ENCODE measurements around the gene DPP6.
"Not testable (repeated sequence)": the region's sequence is repeated elsewhere in the genome, so short reads cannot be mapped to it uniquely, and the experiment has no call there.

The DPP6 gene

GRCh38 chr7:154633641-154634040, 581.4 kb downstream of the DPP6 start:
- no peak for DNase-seq

DNA sequence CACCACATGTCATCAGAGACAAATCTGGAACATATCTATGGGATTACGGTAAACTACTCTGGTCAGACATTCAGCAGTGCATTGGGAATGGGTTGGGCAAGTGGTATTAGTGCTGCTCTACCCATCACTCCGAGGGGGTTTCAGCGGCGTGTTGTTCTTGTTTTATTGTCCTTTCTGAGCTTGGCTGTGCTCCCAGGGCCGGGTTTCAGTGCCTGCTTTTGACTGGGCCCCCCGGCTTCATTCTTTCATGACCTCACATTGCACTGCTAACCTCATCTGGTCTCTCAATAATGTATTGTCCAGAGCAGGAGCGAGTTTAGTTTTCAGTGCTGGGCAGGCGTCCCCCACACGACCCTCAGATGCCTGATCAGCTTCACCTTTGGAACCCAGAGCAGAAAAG, 586.1 kb downstream of the DPP6 start:
- no peak for DNase-seq

DNA sequence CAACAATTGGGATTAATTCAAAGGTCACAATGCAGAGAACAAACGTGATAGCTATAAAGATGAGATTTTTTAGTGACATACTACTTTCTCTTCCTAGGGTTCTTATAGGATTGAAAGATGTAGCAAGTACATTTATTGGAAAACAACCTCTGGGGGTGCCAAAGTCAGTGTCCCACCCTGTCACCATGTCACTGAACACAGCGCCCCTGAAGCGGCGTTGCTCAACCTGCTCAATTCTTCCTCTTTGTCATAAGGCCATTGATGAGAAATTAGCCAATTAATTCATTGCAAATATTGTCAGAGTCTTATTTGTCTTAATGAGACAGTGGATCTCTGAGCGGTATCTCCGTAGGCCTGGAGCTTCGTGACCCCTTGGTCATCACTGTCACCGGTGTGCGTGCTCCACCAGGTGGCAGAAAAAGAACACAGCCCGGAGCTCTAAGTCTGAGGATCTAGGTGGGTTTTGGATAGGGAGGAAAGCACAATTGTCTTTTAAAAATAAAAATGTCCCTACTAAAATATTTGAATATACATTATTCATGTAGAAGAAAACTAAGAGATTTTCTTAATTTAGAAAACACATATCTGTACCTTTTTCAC, 588.2 kb downstream of the DPP6 start:
- no peak for DNase-seq

DNA sequence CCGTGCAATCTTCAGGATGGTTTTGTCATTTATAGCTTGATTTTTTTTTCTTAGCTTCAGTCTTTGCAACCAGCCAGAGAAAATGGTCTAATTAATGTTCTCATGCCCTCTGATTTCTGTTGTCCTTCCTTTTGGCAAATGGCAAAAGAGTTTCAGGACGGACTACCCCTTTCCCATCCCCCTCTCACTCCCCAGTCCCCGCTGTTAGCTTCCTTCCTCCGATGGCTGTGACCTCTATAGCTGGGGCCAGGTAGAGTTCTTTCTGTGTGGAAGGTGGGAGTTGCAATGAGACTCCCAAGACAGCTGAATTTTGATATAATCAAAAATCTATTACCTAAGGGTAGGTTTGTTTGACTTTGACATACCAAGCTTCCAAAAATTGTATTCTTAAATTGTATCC, 588.7 kb downstream of the DPP6 start:
- DNase-seq, result no peak

- DNase-seq, result no peak
Observed at GRCh38 chr7:154644366-154644765, 592.2 kb downstream of the DPP6 start.

DNA sequence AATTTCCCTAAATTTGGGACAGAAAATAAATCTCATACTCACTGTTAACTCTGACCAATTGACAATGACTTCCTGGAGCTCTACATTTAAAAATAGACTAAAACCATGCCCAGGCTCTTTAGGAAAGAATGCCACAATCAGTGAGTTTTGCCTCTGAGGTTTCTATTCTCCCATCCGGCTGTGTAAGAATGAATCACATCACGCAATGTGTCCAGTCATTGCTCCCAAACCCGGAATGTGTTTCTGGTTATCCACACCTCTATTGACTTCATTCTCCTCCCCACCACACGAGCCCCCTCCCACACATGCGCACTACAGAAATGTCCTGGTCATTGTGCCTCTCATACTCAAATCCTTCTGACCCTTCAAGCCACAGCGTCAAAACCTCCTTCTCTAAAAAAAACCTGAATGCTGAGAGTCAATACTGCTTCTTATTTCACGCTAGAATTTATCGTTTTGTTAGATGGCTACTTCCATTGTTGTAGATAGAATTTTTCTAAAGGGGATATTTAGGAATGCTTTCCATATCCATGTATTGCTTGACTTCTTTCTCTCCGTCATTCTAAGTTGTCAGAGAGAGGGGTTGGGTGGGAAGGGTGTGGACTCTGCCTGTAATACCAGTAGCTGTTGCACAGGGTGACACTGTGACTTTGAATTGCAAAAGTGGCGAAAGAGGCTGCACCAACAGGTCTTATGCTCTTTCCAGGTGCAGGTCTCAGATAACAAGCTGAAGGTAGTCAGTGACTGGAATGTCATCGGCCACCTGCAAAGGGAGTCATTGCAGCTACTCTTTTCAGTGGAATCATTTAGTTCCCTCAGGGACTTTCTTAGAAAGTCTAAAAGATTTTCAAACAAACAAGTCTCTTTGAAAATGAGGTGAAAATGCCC, 594.2 kb downstream of the DPP6 start:
- no peak for DNase-seq

DNA sequence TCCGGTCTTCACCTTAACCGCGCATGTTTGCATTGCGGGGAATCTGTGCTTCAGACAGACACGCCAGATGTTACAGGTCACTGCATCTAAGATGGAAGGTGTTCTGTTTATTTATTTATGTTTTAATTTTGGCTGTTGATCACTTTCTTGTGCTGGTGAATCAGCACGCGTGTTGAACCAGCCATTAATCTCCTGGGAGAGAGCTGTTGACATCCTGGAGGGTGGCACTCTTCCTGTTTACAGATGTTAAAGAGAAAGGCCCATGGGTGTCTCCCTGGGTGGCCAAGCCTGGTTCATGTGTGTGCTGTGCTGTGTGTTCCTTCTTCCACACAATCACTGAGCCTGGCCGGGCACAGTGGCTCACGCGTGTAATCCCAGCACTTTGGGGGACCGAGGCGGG, 595.4 kb downstream of the DPP6 start:
- DNase-seq, result no peak

DNA sequence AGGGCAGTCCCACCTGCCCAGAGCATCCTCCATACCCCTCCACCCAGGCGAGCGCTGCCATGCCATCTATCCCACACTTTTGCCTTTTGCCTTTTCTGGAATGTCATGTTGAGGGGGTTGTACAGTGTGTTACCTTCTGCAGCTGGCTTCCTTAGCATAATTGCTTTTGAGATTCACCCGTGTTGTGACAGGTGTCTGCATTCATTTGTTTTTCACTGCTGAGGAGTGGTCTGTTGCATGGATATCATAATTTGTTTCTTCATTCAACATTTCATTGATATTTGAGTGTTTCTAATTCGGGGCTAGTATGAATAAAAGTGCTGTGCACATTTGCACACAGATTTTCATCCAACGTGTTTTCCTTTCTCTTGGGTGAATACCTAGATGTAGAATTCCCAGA, 596.8 kb downstream of the DPP6 start:
- no peak for DNase-seq

DNA sequence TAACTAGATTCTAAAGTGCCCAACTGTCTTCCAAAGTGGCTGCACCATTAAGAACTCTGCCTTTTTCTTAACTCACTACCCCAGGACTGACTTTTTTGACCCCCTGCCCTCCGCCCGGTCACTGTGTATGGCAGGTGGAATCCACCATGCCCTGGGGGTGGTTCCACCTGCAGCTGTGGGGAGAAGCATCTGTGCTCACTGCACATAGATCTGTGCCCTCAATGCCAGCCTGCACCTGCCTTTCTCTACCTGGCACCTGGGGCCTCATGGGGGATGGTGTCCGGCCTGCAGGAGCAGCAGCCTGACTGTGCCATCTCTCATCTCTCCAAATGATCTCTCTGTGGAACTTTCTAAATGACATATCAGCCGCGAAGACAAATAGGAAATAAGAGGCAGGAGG, 597.2 kb downstream of the DPP6 start:
- no peak for DNase-seq

- DNase-seq, result no peak
Observed at GRCh38 chr7:154650275-154650674, 598.1 kb downstream of the DPP6 start.

- no peak for DNase-seq
Observed at GRCh38 chr7:154651501-154651900, 599.3 kb downstream of the DPP6 start.

GRCh38 chr7:154652564-154652963, 600.4 kb downstream of the DPP6 start:
- no peak for DNase-seq

- DNase-seq, result no peak
Observed at GRCh38 chr7:154653281-154653680, 601.1 kb downstream of the DPP6 start.

- DNase-seq, result no peak
Observed at GRCh38 chr7:154656618-154657017, 604.4 kb downstream of the DPP6 start.

- DNase-seq, result no peak
Observed at GRCh38 chr7:154666768-154667167, 614.6 kb downstream of the DPP6 start.

DNA sequence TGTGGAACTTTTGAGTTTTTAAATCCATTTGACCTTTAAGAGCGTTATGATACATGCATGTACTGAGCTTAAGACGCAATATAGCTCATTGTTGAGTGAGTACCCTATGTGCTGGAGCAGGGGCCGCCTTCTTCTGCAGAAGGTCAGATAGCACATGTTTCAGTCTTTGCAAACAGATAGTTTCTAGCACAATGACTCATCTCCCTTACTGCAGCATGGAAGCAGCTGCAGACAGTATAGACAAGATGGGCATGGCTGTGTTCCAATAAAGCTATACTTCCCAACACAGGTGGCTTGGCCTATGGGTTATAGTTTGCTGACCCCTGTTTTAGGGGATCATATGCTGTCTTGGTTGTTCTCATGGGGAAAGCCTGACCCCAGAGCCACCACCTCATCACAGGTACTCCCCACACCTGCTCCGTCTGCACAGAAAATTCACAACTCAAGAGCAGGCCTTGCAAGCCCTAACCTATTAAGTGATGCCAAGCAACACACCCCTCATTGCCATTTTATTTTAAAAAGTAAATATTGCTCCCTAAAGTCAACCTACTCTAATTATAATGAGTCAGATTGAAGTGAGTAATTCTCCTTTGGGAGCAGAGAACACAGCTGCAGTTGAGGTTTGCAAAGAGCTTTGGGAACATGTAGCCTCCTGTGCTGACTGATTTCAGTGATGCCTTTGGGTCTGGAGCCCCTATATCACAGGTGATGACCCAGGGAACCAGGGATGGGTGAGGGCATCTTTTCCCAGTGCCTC, 620.6 kb downstream of the DPP6 start:
- DNase-seq, result no peak

- DNase-seq, result no peak
Observed at GRCh38 chr7:154674191-154674590, 622.0 kb downstream of the DPP6 start.

DNA sequence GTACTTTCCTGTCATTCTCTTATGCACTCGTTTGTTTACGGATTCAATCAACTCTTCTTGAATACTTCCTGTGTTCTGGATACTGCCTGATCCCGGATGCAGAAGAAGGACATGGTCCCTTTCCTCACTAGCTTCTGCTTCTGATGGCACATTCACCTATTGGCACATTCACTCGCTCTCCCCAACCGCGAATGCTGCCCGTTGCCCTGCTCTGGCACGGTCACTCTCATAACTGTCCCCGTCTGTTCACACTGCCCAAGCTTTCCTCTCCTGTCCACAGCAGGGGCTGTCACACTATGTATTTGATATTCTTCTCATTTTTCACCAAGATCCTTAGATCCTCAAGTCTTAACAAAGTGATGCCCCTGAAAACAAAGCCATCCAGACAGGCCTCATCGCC, 623.4 kb downstream of the DPP6 start:
- DNase-seq, result no peak

DNA sequence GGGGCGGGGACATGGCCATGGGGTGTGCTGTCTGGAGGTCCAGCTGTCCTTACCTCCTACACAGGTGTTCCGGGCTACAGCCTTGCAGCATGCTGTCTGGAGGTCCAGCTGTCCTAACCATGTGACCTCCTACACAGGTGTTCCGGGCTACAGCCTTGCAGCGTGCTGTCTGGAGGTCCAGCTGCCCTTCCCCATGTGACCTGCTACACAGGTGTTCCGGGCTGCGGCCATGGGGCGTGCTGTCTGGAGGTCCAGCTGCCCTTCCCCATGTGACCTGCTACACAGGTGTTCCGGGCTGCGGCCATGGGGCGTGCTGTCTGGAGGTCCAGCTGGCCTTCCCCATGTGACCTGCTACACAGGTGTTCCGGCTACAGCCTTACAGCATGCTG, 623.8 kb downstream of the DPP6 start:
- DNase-seq, result not testable (repeated sequence)

GRCh38 chr7:154676422-154677073, 624.4 kb downstream of the DPP6 start:
- DNase-seq, result no peak

GRCh38 chr7:154677454-154677853, 625.3 kb downstream of the DPP6 start:
- no peak for DNase-seq

DNA sequence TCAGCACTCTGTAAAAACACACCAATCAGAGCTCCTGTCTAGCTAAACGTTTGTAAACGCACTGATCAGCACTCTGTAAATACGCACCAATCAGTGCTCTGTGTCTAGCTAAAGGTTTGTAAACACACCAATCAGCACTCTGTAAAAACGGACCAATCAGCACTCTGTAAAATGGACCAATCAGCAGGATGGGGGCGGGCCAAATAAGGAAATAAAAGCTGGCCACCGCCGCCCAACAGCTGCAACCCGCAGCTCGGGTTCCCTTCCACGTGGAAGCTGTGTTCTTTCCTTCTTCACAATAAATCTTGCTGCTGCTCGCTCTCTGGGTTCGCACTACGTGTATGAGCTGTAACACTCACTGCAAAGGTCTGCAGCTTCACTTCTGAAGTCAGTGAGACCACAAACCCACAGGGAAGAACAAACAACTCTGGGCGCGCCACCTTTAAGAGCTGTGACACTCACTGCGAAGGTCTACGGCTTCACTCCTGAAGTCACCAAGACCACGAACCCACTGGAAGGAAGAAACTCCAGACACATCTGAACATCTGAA, 625.9 kb downstream of the DPP6 start:
- not testable (repeated sequence) for DNase-seq

Measured in stimulated activated CD4-positive, alpha-beta T cell treated with anti-CD3 and anti-CD28 coated beads, Interleukin-2, amount 100 ng/mL, for 24 hours (primary cell).